Cardiac muscle cell (in vitro differentiated cells and primary cell): ENCODE measurements around the gene TRUB1. TPM values are rescaled to one million over a fixed set of nuclear protein-coding genes. Genes with fewer than 3 reads are reported as not detected.
A peak's percentile ranks its signal among the peaks of the same experiment; 100 is the strongest.

Source experiments
- DNase-seq, 2 donors: peaks; one replicate each; pipeline versions ENCODE4 v3.0.0 to v3.0.0-alpha.2; 2010 to 2017; ENCODE audit warnings: low read depth in 1 of 2, low spot score in 1 of 2
- H3K27ac ChIP-seq: fragments of 200-600 bp; sonication (generic); 2 replicates; pipeline ENCODE4 v1.5.1; 2016
- H3K27me3 ChIP-seq: fragments of 200-600 bp; sonication (generic); 2 replicates; pipeline ENCODE4 v1.6.0; 2016; ENCODE audit warnings: control low read depth
- H3K36me3 ChIP-seq: fragments of 200-600 bp; sonication (generic); 2 replicates; pipeline ENCODE4 v1.5.1; 2016; ENCODE audit warnings: control low read depth
- H3K4me1 ChIP-seq: fragments of 200-600 bp; sonication (generic); 2 replicates; pipeline ENCODE4 v1.8.1; 2017; ENCODE audit warnings: low read depth, mild to moderate bottlenecking, mixed run types
- H3K4me3 ChIP-seq: fragments of 200-600 bp; sonication (generic); 2 replicates; pipeline ENCODE4 v1.5.1; 2016; ENCODE audit warnings: mild to moderate bottlenecking
- H3K9me3 ChIP-seq: fragments of 200-600 bp; sonication (generic); 2 replicates; pipeline ENCODE4 v1.5.1; 2017; ENCODE audit warnings: low read depth, mild to moderate bottlenecking, control low read depth
- CTCF ChIP-seq: IDR thresholded peaks from 2 replicates; pipeline ENCODE4 v1.5.1; 2012; ENCODE audit warnings: low read depth, mild to moderate bottlenecking, low read length
- polyA plus RNA-seq: library from polyadenylated mRNA; unstranded; fragments of >200 nt; fragmentation: Nextera tagmentation; extraction: Ambion mirVana; gene quantifications from 2 replicates; pipeline ENCODE4 v1.2.1, GENCODE V29; 2016
- total RNA-seq: library from RNA; depleted of rRNA; stranded (reverse); fragments of >200 nt; gene quantifications from 2 replicates; pipeline ENCODE4 v1.2.3, GENCODE V29; 2016

Gene TRUB1
- total and polyA plus RNA-seq, 2 experiments from 2014 or later = 8.4 to 18.3 TPM

DNA sequence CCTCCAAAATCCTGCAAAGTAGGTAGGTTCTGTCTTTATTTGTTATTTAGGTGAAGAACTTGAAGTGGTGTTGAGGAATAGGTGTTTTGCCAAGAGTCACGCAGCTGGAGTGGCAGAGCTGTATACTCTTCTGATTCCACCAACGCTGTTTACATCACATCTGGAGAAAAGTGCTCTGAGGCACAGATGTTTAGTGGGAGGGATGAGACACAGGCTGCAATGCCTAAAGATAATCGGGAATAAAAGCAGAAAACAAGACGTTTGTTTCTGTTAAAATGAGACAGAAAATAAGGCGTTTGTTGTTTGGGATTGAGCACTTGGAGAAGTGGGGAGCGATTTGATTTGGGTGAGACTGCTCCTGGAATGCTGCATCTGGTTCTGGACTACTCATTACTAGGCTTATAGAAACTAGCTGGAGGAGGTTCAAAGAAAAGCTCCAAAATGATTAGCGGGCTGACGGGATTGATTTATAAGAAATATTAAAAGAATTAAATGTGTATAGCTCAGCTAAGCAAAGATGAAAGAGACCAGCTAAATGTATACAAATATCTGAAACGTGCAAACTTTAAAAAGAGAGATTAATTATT lies 54.3 kb downstream of the TRUB1 start:
- no peak for DNase-seq
- Histone ChIP-seq H3K4me1 (no peaks in the 10 kb centered on the region), H3K27me3 (no peaks in the 10 kb centered on the region), H3K36me3 (no peaks in the 10 kb centered on the region), H3K27ac (no peak overlapping the region), H3K9me3 (no peaks in the 10 kb centered on the region), H3K4me3 (no peak overlapping the region)
- no peak for TF ChIP-seq CTCF

GRCh38 chr10:114995468-114996247 lies 57.7 kb downstream of the TRUB1 start:
- no peak for DNase-seq
- Histone ChIP-seq H3K4me1 (no peaks in the 10 kb centered on the region), H3K4me3 (no peak overlapping the region), H3K9me3 (no peaks in the 10 kb centered on the region), H3K27ac (no peak overlapping the region), H3K27me3 (no peaks in the 10 kb centered on the region), H3K36me3 (no peaks in the 10 kb centered on the region)
- no peak for TF ChIP-seq CTCF

- no peak for DNase-seq
- no peaks in the 10 kb centered on the region for H3K27me3 ChIP-seq
- no peaks in the 10 kb centered on the region for H3K36me3 ChIP-seq
- H3K4me3 ChIP-seq = no peak overlapping the region
- no peak overlapping the region for H3K27ac ChIP-seq
- TF ChIP-seq CTCF = no peak
- H3K4me1 ChIP-seq = no peaks in the 10 kb centered on the region
- no peaks in the 10 kb centered on the region for H3K9me3 ChIP-seq
Observed at GRCh38 chr10:114996542-114996941, 58.5 kb downstream of the TRUB1 start.

GRCh38 chr10:114998993-114999392 lies 61.0 kb downstream of the TRUB1 start:
- Histone ChIP-seq H3K36me3 (no peaks in the 10 kb centered on the region), H3K9me3 (no peaks in the 10 kb centered on the region), H3K4me1 (no peaks in the 10 kb centered on the region), H3K4me3 (no peak overlapping the region), H3K27me3 (no peaks in the 10 kb centered on the region), H3K27ac (no peak overlapping the region)
- DNase-seq = no peak
- TF ChIP-seq CTCF = no peak

DNA sequence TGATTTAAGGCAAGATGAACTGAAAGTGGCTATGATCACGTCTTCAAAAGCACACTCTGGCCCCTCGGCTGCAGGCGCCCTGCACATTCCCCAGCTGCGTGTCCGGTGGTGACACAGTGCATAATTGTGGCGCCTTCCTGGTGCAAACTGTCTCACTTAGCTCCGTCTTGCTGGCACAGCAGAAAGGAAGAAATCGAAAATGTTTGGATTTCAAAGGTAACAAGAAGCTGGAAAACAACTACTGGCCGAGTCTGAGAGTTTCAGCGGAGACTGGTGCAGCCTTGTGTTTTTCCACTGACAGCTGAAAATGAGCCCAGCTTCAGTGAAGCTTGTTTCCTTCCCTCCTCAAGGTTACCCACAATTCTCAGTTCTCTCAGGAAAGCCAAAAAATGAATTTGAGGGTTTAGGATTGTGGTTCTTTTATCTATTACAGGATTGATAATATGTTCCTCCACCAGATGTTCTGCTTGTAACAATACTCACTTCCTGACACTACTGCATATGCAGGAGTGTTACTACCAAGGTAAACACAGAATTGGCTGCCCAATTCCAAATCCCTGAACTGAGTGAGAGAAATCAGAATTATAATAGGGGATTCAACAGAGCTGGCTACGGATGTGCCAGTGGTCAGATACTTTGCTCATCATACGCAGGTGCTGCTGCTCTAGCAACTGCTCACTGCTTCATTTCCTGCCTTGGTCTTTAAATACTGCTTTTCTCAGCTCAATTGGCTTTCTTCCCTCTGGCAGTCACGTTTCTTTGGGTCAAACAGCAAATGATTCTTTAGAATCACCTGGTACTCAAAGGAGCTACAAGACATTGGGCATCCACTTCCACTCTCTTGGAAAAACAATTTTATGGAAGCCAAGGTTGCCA lies 63.7 kb downstream of the TRUB1 start:
- no peak overlapping the region for H3K4me3 ChIP-seq

More for the DNA sequence above, 63.7 kb downstream of the TRUB1 start:
- DNase-seq = peak in 1 of 2 donors; percentile 55
- Histone ChIP-seq H3K36me3 (no peaks in the 10 kb centered on the region), H3K27ac (no peak overlapping the region), H3K9me3 (no peaks in the 10 kb centered on the region), H3K27me3 (no peaks in the 10 kb centered on the region), H3K4me1 (no peaks in the 10 kb centered on the region)
- no peak for TF ChIP-seq CTCF
